Retinal pigment epithelial cell (primary cell): ENCODE results near the gene VEZT.

ENCODE experiments used
- DNase-seq: peaks from one replicate; pipeline ENCODE4 v3.0.0-alpha.2; 2010; ENCODE audit warnings: low read depth
- H3K4me3 ChIP-seq: 2 replicates; pipeline ENCODE4 v1.5.1; 2011; ENCODE audit warnings: mild to moderate bottlenecking, low read length, control low read depth, moderate library complexity
- CTCF ChIP-seq: conservative IDR thresholded peaks from 2 replicates; pipeline ENCODE4 v1.5.1; 2011; ENCODE audit warnings: low read depth, low read length, control low read depth, inconsistent platforms

Gene VEZT

GRCh38 chr12:95241761-95242506 is 24.3 kb downstream of the VEZT start:
- DNase-seq = no peak
- TF ChIP-seq CTCF = no peak
- no peak overlapping the region for H3K4me3 ChIP-seq

- H3K4me3 ChIP-seq = no peak overlapping the region
- TF ChIP-seq CTCF = no peak
- no peak for DNase-seq
Observed at GRCh38 chr12:95243497-95244183, 26.0 kb downstream of the VEZT start.

DNA sequence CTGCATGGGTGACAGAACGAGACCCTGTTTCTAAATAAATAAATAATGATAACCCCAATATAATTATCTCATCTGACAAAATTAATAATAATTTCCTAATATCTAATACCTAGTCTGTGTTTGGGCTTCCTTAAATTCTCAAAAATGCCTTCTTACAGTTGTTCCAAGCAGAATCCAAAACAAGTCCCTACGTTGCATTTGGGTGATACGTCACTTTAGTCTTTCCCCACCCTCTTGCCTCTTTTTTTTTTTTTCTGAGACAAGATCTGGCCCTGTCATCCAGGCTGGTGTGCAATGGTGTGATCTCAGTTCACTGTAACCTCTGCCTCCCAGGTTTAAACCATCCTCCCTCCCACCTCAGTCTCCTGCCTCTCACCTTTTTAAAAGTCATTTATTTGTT is 26.7 kb downstream of the VEZT start:
- H3K4me3 ChIP-seq = no peak overlapping the region
- DNase-seq = no peak
- TF ChIP-seq CTCF = no peak

DNA sequence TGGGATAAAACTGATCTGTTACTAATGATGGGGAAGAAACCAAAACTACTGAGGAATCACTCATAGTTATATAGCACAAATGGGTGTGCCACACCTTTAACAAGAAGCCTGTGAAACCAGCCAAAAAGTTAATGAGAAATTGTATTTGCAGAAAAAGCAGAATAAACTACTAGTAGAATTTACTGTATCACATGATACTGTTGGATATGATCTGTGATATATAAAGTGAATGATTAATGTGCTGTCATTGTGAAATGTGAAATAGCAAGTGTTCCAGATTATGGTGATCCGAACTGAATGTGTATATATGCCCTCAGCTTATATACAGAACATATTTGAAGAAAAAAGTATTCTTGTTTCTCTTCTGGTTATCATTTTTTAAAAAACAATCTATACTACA is 30.5 kb downstream of the VEZT start:
- no peak for TF ChIP-seq CTCF
- no peak for DNase-seq
- H3K4me3 ChIP-seq = no peak overlapping the region

DNA sequence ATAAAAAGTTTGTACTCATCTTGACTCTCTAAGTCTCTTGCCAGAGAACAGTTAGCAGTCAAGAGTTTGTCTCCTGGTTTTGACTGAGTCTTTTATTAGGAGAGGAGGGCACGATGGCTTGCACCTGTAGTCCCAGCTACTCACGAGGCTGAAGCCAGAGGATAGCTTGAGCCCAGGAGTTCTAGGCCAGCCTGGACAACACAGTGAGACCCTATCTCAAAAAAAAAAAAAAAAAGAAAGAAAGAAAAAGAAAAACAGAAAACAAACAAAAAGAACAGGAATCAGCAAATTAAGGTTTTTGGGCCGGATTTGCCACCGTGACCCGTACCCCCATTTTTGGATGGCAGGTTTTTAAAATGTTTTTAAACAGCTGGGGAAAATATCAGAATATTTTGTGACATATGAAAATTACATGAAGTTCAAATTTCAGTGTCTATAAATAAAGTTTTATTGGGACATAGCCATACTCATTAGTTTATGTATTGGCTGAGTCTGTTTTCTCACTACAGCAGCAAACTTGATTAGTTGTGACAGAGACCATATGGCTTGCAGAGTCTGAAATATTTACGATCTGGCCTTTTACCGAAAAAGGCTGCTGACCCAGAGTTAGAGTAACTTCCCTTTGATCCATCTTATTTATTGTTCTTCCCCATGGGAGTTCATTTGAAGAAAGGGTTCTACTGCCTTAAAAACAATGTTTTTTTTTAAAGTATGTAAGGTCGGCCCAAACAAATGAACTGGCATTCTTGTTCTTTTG is 31.2 kb downstream of the VEZT start:
- DNase-seq = no peak
- H3K4me3 ChIP-seq = no peak overlapping the region
- TF ChIP-seq CTCF = no peak

GRCh38 chr12:95253386-95253785 is 35.8 kb downstream of the VEZT start:
- no peak for DNase-seq
- TF ChIP-seq CTCF = no peak
- H3K4me3 ChIP-seq = no peak overlapping the region
